AG04450 (cell line): ENCODE results near the gene NCF1. TPM values are rescaled to one million over a fixed set of nuclear protein-coding genes. Genes with fewer than 3 reads are reported as not detected.
"Not testable (repeated sequence)": the region's sequence is repeated elsewhere in the genome, so short reads cannot be mapped to it uniquely, and the experiment has no call there.

Experiments used
- CTCF ChIA-PET: fragments of 300-600, 350-600 bp; formaldehyde crosslinking; extraction: SDS; loops from one replicate; lab custom pipeline; 2022; ENCODE audit warnings: antibody characterized with exemption, inconsistent platforms; lab: Charles Lee
- POLR2A ChIA-PET: fragments of 350-600 bp; formaldehyde crosslinking; extraction: SDS; loops from one replicate; lab custom pipeline; 2021; ENCODE audit warnings: antibody characterized with exemption, inconsistent platforms; lab: Yijun Ruan, JAX
- DNase-seq: peaks from one replicate; pipeline ENCODE4 v3.0.0-alpha.2; 2011; ENCODE audit warnings: low read depth, low spot score
- H3K27ac ChIP-seq: one replicate; pipeline ENCODE4 v1.5.1; 2012; ENCODE audit warnings: low read depth, low read length, control low read depth
- H3K27me3 ChIP-seq: one replicate; pipeline ENCODE4 v1.6.0; 2012; ENCODE audit warnings: low read length; ENCODE audit not compliant: control insufficient read depth, insufficient read depth
- H3K4me3 ChIP-seq: 2 replicates; pipeline ENCODE4 v1.5.1; 2011; ENCODE audit warnings: mild to moderate bottlenecking, low read depth, low read length, control low read depth
- H3K9me3 ChIP-seq: 2 replicates; pipeline ENCODE4 v1.5.1; 2012; ENCODE audit warnings: low read length; ENCODE audit not compliant: control insufficient read depth, insufficient read depth
- polyA plus RNA-seq: library from polyadenylated mRNA; depleted of rRNA; stranded (reverse); fragments of >200 nt; gene quantifications from 2 replicates; pipeline ENCODE4 v1.2.3, GENCODE V29; 2011

NCF1 gene
- polyA plus RNA-seq, 1 experiment = not detected

DNA sequence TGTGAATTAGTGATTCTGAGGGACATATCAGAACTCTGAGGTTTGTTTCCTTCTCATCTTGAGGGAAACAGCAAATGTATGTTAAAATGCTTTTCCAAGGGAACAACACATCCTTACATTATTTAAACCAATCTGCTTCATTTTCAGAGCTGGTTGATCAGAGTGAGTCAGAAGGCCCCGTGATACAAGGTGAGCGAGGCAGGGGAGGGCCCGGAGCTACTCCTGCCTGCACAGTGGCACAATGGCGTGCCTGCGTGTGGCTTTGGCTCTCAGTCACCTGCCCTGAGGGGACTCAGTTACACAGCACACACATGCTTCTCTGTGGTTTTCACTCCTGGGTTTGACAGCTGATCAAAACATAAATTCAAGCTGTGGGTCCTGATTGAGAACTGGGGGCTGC lies 17.1 kb upstream of the NCF1 start:
- H3K9me3 ChIP-seq, CTCF ChIA-PET, H3K27me3 ChIP-seq, H3K27ac ChIP-seq, POLR2A ChIA-PET, DNase-seq, H3K4me3 ChIP-seq: not testable (repeated sequence)

DNA sequence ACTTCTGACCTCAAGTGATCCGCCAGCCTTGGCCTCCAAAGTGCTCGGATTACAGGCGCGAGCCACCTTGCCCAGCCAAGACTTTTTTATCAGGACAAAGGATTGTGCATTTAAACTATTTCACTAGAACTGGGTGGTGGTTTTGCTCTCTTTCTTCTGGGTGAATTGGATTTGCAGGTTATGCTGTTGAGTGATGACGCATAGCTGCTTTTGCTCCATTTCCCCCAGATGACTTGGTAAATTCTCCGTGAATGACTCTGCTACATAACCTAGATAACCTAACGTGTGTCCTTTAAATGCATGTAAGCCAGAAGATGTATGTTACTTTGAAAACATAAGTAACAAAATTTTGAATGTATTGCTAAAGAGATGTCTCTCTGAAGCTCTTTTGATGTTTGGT lies 15.5 kb upstream of the NCF1 start:
- CTCF ChIA-PET, H3K4me3 ChIP-seq, H3K9me3 ChIP-seq, H3K27ac ChIP-seq, POLR2A ChIA-PET, H3K27me3 ChIP-seq, DNase-seq: not testable (repeated sequence)

DNA sequence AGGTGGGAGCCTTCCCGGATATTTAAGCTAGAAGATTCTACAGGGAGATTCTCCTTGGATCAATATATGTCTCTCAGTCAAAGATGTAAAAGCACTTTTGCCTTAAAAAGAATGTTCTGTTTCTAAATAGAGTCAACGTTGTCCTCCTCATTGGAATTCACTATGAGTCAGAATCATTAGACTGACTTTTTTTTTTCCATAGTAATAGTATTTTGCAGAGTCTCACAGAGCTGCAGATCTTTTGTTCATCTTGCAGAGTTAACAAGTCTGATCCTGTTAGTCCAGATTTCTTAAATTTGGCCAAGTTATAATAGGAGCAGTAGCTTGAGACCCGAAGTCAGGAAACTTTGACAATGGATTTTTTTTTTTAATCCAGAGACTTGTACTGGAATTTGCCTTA lies 14.8 kb upstream of the NCF1 start:
- DNase-seq, H3K4me3 ChIP-seq, H3K9me3 ChIP-seq, POLR2A ChIA-PET, CTCF ChIA-PET, H3K27me3 ChIP-seq: not testable (repeated sequence)
- peak overlapping the region; percentile 77 for H3K27ac ChIP-seq

DNA sequence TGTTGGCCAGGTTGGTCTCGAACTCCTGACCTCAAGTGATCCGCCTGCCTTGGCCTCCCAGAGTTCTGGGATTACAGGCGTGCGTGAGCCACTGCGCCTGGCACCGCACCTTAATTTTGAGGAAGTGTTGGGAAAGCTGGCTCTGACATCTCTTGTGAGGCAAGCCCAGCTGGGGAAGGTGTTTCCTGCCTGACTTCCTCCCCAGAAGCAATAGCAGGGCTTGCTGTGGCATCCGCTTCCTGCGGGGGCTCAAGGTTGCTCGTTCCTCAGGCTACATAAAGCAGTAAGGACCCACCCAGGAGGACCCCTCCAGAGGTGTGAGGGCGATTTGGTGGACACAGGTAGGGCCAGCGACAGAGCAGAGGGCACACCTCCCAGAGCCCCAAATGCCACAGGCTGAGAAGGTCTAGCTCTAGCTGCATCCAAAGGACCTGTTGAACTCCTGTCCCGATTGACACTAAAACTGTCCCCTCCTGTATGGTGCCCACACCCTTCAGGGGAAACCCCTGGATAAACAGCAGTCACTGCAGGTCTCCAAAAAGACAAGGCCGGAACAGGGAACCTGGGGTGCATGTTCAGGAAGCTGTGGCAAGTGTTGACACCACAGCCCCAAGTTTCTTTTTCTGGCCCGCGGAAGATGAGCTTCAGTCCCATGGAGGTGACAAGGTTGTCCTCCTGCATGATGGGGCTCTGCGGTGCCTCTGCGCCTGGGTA lies 8.4 kb upstream of the NCF1 start:
- DNase-seq, H3K9me3 ChIP-seq, H3K27me3 ChIP-seq, H3K4me3 ChIP-seq, POLR2A ChIA-PET, H3K27ac ChIP-seq, CTCF ChIA-PET: not testable (repeated sequence)

DNA sequence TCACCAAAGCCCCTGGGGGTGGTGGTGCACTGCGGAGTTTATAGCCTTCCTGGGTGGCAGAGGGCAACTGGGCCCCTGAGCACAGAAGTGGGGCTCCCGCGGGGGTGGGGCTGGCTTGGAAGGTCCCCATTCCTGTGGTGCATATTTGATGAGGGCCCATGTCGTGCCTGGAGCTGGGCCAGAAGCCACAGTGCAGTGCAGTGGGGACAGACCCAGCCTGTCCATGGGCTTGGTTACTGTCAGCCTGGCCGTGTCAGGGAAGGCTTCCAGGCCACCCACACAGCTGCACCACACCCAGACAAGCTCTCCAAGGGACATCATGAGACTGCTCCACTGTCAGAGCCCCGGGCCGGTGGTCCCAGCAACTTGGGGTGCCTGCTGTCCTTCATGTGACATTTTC lies 7.3 kb upstream of the NCF1 start:
- H3K9me3 ChIP-seq, CTCF ChIA-PET, H3K27ac ChIP-seq, DNase-seq, H3K27me3 ChIP-seq, H3K4me3 ChIP-seq, POLR2A ChIA-PET: not testable (repeated sequence)

DNA sequence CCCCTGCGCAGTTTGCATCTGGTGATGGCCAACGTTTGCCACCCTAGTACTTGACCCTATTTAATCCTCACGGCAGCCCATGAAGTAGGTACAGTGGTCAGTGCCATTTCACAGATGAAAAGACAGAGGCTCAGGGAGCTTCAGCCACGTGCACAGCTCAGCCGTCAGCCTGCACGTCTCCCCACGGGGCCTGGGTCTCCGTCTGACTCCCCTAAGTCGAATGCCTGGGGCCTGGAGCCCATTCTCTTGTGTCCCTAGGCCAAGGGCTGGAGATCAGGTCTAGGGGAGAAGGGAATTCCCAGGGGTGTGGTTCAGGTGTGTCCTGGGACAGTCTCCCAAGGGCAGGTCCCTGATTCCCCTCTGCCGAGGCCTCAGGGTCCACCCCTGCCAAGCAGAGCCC lies 6.8 kb upstream of the NCF1 start:
- DNase-seq, H3K9me3 ChIP-seq, H3K4me3 ChIP-seq, CTCF ChIA-PET, POLR2A ChIA-PET, H3K27me3 ChIP-seq, H3K27ac ChIP-seq: not testable (repeated sequence)

DNA sequence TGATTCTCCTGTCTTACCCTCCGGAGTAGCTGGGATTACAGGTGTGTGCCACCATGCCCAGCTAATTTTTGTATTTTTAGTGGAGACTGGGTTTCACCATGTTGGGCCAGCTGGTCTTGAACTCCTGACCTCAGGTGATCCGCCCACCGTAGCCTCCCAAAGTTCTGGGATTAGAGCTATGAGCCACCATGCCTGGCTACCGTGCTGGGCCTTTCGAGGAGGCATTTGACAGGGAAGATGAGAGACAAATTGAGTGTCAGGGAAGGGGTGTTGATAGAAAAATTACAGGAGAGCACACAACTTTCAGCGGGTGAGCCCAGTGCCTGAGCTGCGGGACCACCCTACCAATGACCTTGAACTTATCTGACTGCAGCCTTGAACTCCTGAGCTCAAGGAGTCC lies 3.7 kb upstream of the NCF1 start:
- POLR2A ChIA-PET, DNase-seq, H3K9me3 ChIP-seq, H3K27me3 ChIP-seq, H3K4me3 ChIP-seq, H3K27ac ChIP-seq, CTCF ChIA-PET: not testable (repeated sequence)

DNA sequence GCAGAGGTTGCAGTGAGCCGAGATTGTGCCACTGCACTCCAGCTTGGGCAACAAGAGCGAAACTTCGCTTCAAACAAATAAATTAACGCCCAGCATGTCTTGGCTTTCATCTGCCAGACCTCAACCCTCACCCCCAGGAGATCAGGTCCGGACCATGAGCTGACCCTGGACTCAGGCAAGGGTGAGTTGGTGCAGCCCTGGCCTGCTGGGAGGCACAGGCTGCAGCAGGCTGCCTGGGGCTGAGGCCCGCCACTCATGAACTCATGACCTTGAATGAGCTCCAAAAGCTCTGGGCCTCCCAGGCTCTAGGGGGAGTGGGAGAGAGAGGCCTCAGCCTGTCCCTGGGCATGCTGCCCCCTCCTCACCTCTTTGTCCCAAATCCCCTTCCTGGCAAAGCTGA lies 1.7 kb upstream of the NCF1 start:
- H3K9me3 ChIP-seq, POLR2A ChIA-PET, H3K4me3 ChIP-seq, H3K27me3 ChIP-seq, DNase-seq, CTCF ChIA-PET, H3K27ac ChIP-seq: not testable (repeated sequence)

DNA sequence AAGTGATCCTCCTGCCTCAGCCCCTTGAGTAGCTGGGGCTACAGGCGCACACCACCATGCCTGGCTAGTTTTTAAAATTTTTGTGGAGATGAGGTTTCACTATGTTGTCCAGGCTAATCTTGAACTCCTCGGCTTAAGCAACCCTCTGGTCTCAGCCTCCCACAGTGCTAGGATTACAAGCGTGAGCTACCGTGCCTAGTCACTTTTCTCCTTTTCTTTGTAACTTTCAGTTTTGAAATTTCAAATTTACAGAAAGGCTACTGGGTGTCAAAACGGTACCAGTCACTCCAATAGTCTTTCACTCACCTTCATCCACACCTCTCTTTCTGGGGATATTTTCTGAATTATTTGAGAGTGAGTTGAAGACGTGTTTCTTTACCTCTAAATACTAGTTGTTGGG lies 1.3 kb downstream of the NCF1 start:
- DNase-seq, H3K4me3 ChIP-seq, H3K9me3 ChIP-seq, H3K27ac ChIP-seq, CTCF ChIA-PET, POLR2A ChIA-PET, H3K27me3 ChIP-seq: not testable (repeated sequence)

DNA sequence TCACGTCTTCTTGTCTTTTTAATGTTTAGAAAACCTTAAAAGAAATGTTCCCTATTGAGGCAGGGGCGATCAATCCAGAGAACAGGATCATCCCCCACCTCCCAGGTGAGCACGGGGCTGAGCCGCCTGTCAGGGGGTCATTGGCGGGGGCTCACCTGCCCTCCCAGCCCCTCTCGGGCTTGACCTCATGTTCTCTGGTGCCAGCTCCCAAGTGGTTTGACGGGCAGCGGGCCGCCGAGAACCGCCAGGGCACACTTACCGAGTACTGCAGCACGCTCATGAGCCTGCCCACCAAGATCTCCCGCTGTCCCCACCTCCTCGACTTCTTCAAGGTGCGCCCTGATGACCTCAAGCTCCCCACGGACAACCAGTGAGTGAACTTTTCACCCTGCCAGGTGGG lies 5.2 kb downstream of the NCF1 start:
- H3K27ac ChIP-seq, CTCF ChIA-PET, H3K27me3 ChIP-seq, H3K4me3 ChIP-seq, H3K9me3 ChIP-seq, POLR2A ChIA-PET, DNase-seq: not testable (repeated sequence)

DNA sequence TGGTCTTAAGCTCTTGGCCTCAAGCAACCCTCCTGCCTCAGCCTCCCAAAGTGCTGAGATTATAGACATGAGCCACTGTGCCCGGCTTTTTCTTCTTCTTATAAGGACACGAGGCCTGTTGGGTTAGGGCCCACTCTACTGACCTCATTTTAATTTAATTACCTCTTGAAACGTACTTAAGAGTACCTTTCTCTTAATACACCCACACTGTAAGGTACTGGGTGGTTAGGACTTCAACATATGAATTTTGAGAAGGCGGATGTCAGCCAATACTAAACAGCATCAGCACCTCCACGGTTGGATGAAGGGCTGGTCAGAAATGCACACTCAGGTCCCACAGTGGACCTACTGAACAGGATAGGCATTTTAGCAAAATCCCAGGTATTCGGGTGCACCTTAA lies 7.9 kb downstream of the NCF1 start:
- H3K27ac ChIP-seq, H3K9me3 ChIP-seq, POLR2A ChIA-PET, DNase-seq, H3K4me3 ChIP-seq, H3K27me3 ChIP-seq, CTCF ChIA-PET: not testable (repeated sequence)

DNA sequence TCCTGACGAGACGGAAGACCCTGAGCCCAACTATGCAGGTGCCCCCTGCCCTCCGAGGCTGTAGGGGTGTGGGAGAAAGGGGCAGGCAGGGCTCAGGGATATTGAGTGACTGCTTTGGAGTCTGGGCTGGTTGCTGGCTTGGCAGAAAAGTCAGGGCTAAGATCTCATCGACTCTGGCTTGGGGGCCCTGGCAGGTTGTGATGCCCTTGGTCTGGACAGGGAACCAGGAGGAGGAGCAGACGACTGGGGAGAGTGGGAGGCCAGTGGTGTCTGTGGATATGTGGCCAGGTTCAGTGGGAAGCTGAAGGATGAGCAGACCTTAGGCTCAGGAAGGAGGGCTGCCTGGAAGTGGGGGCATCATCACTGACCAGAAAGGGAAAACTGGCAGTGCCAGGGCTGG lies 9.8 kb downstream of the NCF1 start:
- DNase-seq, POLR2A ChIA-PET, H3K4me3 ChIP-seq, H3K9me3 ChIP-seq, CTCF ChIA-PET, H3K27ac ChIP-seq, H3K27me3 ChIP-seq: not testable (repeated sequence)
